ENCODE data around the gene PLVAP.

GRCh38 chr19:17340871-17341357 lies 36.2 kb downstream of the PLVAP start:
- no peak for TF ChIP-seq POLR2A (IDR thresholded peaks at IDR 0.05; ENCODE audit: low read length)
- TF ChIP-seq GATA1 (IDR thresholded peaks at IDR 0.05; ENCODE audit: low read depth, low read length): no peak

Measured in erythroblast (primary cell).